Measurements from ENCODE around the gene OIP5.
"Not testable (repeated sequence)": the region's sequence is repeated elsewhere in the genome, so short reads cannot be mapped to it uniquely, and the experiment has no call there.

The OIP5 gene

GRCh38 chr15:41333026-41333562, 703 bp upstream of the OIP5 start:
- TF ChIP-seq CTCF (conservative IDR thresholded peaks at IDR 0.05; ENCODE audit: low read depth) = no peak
- CTCF ChIA-PET = interaction anchor here (0.6 to 1.3 kb wide), 4 partner anchors 9 to 426 kb away, joined by 3 to 6 read pairs (median 4); partner anchors contain the start of genes CHP1 and EXD1
- DNase-seq (ENCODE audit: low spot score) = no peak
- peak overlapping the region; percentile 95 for H3K27ac ChIP-seq
- POLR2A ChIA-PET (ENCODE audit: low non-redundant PET) = interaction anchor here (0.6 to 0.7 kb wide), 2 partner anchors 10 to 45 kb away, joined by 3 to 4 read pairs; no protein-coding TSS in a partner anchor

DNA sequence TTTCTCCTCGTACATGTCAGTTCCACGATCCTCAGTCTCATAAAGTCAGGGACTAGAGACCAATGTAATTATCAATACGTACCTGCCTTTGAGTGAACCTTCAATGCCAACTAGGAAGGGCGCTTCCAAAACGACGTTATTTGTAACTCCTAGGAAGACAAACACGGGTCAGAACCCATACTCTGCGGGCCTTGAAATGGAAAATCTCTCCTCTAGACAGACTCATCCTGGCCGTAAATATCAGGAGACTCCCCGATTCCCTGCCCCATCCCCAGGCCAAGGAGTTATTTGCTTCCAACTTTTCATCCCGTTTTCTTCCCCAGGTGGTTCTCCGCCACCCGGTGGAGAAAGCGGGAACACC, 578 bp downstream of the OIP5 start:
- CTCF ChIA-PET = interaction anchor here (1.0 to 1.3 kb wide), 2 partner anchors 30 to 101 kb away, joined by 3 to 4 read pairs; partner anchors contain the start of genes CHP1 and EXD1
- POLR2A ChIA-PET (ENCODE audit: low non-redundant PET) = interaction anchor here (0.6 kb wide), 1 partner anchor 265 kb away, joined by 3 read pairs; no protein-coding TSS in a partner anchor
- no peak; the same call in 1 of the 2 replicates for TF ChIP-seq CTCF (conservative IDR thresholded peaks at IDR 0.05; ENCODE audit: low read depth)
- peak; percentile 84 for DNase-seq (ENCODE audit: low spot score)
- peak overlapping the region; percentile 95 for H3K27ac ChIP-seq

- H3K27ac ChIP-seq = peak overlapping the region; percentile 13; the same call in 1 of the 2 replicates
- CTCF ChIA-PET = interaction anchor here (0.6 to 1.0 kb wide), 2 partner anchors 30 to 146 kb away, joined by 3 to 8 read pairs; no protein-coding TSS in a partner anchor
- no peak for DNase-seq (ENCODE audit: low spot score)
- POLR2A ChIA-PET (ENCODE audit: low non-redundant PET) = no interaction called here
- TF ChIP-seq CTCF (conservative IDR thresholded peaks at IDR 0.05; ENCODE audit: low read depth) = no peak
Observed at GRCh38 chr15:41331281-41331680, 1.1 kb downstream of the OIP5 start.

- POLR2A ChIA-PET (ENCODE audit: low non-redundant PET) = interaction anchor here (0.6 kb wide), 1 partner anchor 10 kb away, joined by 3 read pairs; no protein-coding TSS in a partner anchor
- CTCF ChIA-PET = interaction anchor here (1.7 kb wide), 1 partner anchor 9 kb away, joined by 6 read pairs; the partner anchor contains the start of genes NUSAP1 and OIP5
Observed at GRCh38 chr15:41323611-41324010, 8.8 kb downstream of the OIP5 start.

GRCh38 chr15:41320805-41321330, 11.5 kb downstream of the OIP5 start:
- CTCF ChIA-PET; DNase-seq (ENCODE audit: low spot score); H3K27ac ChIP-seq; POLR2A ChIA-PET (ENCODE audit: low non-redundant PET): not testable (repeated sequence)

More at GRCh38 chr15:41323611-41324010, 8.8 kb downstream of the OIP5 start:
- H3K27ac ChIP-seq = no peak overlapping the region
- TF ChIP-seq CTCF (conservative IDR thresholded peaks at IDR 0.05; ENCODE audit: low read depth) = no peak
- DNase-seq (ENCODE audit: low spot score) = no peak

DNA sequence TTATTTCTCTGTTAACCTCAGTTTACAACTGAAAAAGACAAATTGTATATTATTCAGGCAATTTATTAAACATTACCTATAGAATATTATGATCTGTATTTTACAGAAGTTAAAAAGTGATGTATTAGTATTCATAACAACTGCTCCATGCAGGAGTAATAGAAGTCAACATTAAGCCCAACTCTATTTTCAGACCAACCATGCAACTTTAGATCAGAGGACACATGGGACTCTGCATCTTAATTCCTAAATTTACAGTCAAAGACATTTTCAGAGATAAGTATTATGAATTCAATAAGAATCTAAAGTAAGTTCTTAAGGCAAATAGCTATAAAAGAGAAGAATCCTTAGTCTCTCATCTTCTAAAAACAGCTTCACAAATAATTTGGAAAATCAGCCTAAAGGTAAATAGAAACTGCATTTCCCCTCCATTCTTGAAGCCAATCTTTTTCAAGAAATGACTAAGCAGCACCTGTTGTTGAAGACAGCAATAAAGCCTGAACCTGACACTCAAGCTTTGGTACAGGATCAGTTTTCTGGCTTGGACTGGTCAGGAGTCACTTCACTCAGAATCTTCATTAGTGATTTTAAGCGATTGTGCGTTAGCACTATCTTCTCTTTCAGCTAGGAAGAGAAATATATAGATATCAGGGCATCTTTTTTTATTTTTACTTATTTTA, 23.0 kb downstream of the OIP5 start:
- ChIA-PET POLR2A (ENCODE audit: low non-redundant PET) (no interaction called here), CTCF (interaction anchor here (0.5 kb wide), 1 partner anchor 624 kb away, joined by 3 read pairs; no protein-coding TSS in a partner anchor)
- H3K27ac ChIP-seq = no peak overlapping the region
- TF ChIP-seq CTCF (conservative IDR thresholded peaks at IDR 0.05; ENCODE audit: low read depth) = no peak
- no peak for DNase-seq (ENCODE audit: low spot score)
